PC-3 (cell line): ENCODE data around the gene ARL2BP. TPM values are rescaled to one million over a fixed set of nuclear protein-coding genes. Genes with fewer than 3 reads are reported as not detected.

Experiments used
- ATAC-seq: fragments of 200-7000 bp; cut with Tn5 transposase; 2 replicates; pipeline ENCODE4 v1.9.1; 2020; ENCODE audit warnings: mild to moderate bottlenecking, moderate library complexity
- BruUV-seq: library from RNA; stranded (reverse); fragments of 400-500 nt; replicated peaks from 2 replicates; lab custom pipeline; 2021; lab: Mats Ljungman, UMichigan
- CTCF ChIA-PET: fragments of 300-600 bp; sonication (Branson Sonifier 250); formaldehyde crosslinking; loops from one replicate; lab custom pipeline; 2022; ENCODE audit warnings: antibody characterized with exemption; lab: Charles Lee
- POLR2A ChIA-PET: fragments of 300-600 bp; sonication (Branson Sonifier 250); formaldehyde crosslinking; loops from one replicate; lab custom pipeline; 2022; ENCODE audit warnings: antibody characterized with exemption; ENCODE audit not compliant: unreplicated experiment; lab: Charles Lee
- DNase-seq: peaks from one replicate; pipeline ENCODE4 v3.0.0-alpha.2; 2015
- H2AFZ ChIP-seq: fragments of 300-600 bp; sonication (generic); 2 replicates; pipeline ENCODE4 v1.6.0; 2016; ENCODE audit warnings: antibody characterized with exemption, low read length
- H3F3A ChIP-seq: fragments of 300-600 bp; sonication (generic); one replicate; pipeline ENCODE4 v1.6.0; 2017; ENCODE audit warnings: antibody characterized with exemption, low read length, control low read depth, mild to moderate bottlenecking; ENCODE audit not compliant: unreplicated experiment
- H3K27ac ChIP-seq: fragments of 300-600 bp; sonication (generic); 2 replicates; pipeline ENCODE4 v1.5.1; 2016; ENCODE audit warnings: mild to moderate bottlenecking, low read length
- H3K27me3 ChIP-seq: fragments of 300-600 bp; sonication (generic); 2 replicates; pipeline ENCODE4 v1.6.1; 2016; ENCODE audit warnings: low read length, mixed read lengths
- H3K36me3 ChIP-seq: fragments of 300-600 bp; sonication (generic); 2 replicates; pipeline ENCODE4 v1.6.1; 2016; ENCODE audit warnings: low read depth, mixed run types, low read length, mixed read lengths
- H3K4me1 ChIP-seq: fragments of 300-600 bp; sonication (generic); 2 replicates; pipeline ENCODE4 v1.5.1; 2016; ENCODE audit warnings: low read length; ENCODE audit not compliant: insufficient read depth
- H3K4me2 ChIP-seq: fragments of 300-600 bp; sonication (generic); 2 replicates; pipeline ENCODE4 v1.6.0; 2016; ENCODE audit warnings: low read length
- H3K4me3 ChIP-seq: fragments of 300-600 bp; sonication (generic); 2 replicates; pipeline ENCODE4 v1.5.1; 2016; ENCODE audit warnings: mild to moderate bottlenecking, low read length, mixed read lengths
- H3K79me2 ChIP-seq: fragments of 300-600 bp; sonication (generic); 2 replicates; pipeline ENCODE4 v1.6.1; 2017; ENCODE audit warnings: low read length, mixed read lengths
- H3K9ac ChIP-seq: fragments of 300-600 bp; sonication (generic); 2 replicates; pipeline ENCODE4 v1.6.0; 2016; ENCODE audit warnings: mild to moderate bottlenecking, low read length
- H3K9me2 ChIP-seq: fragments of 300-600 bp; sonication (generic); replicated peaks from 2 replicates; pipeline ENCODE4 v1.6.1; 2016; ENCODE audit warnings: mixed run types, low read length, mixed read lengths
- H3K9me3 ChIP-seq: fragments of 300-600 bp; sonication (generic); 2 replicates; pipeline ENCODE4 v1.6.1; 2016; ENCODE audit warnings: low read length, mixed read lengths
- H4K20me1 ChIP-seq: fragments of 300-600 bp; sonication (generic); 2 replicates; pipeline ENCODE4 v1.6.1; 2016; ENCODE audit warnings: low read length, mixed read lengths
- EZH2 ChIP-seq: fragments of 300-600 bp; sonication (generic); IDR thresholded peaks from one replicate; pipeline ENCODE4 v1.6.1; 2017; ENCODE audit warnings: antibody characterized with exemption, mild to moderate bottlenecking, low read length; ENCODE audit not compliant: unreplicated experiment
- EZH2phosphoT487 ChIP-seq: fragments of 300-600 bp; sonication (generic); IDR thresholded peaks from 2 replicates; pipeline ENCODE4 v1.6.1; 2018; ENCODE audit warnings: mild to moderate bottlenecking, antibody characterized with exemption, low read length, borderline replicate concordance
- intact Hi-C: fragments of 100-400 bp; cut with micrococcal nuclease; formaldehyde crosslinking; loops from 2 replicates; pipeline ENCODE4 v1.9.0; 2023
- total RNA-seq: library from RNA; depleted of rRNA; stranded (reverse); fragments of >200 nt; gene quantifications from 2 replicates; pipeline ENCODE4 v1.2.3, GENCODE V29; 2014
- TF ChIP-seq, protein P1 (sequence below): fragments of 300-600 bp; sonication (generic); conservative IDR thresholded peaks from 2 replicates; pipeline ENCODE4 v1.5.1; 2017; ENCODE audit warnings: antibody characterized with exemption, low read depth, mild to moderate bottlenecking, low read length

The ARL2BP gene
- total RNA-seq, 1 experiment from 2014 or later = 38.4 TPM

DNA sequence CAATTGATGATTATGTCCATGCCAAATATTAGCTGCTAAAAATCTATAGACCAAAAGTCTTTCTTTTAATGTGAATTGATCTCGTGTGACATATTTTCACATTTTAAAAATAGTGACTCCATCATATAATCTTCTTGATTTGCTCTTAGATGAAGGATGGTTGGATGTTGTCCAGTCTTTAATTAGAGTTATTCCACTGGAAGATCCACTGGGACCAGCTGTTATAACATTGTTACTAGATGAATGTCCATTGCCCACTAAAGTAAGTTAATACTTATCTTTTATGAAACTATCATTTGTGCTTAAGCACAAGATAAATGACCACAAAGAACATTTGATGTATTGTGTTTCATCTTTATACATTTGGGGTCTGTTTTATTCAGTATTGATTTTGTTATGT lies 36.1 kb upstream of the ARL2BP start:
- Histone ChIP-seq H3K9ac (no peak overlapping the region), H3K4me3 (no peak overlapping the region), H4K20me1 (no peaks in the 10 kb centered on the region), H3K36me3 (peaks cover 32% of the 10 kb centered on the region), H3K4me1 (no peaks in the 10 kb centered on the region), H3K79me2 (no peaks in the 10 kb centered on the region), H2AFZ (no peak overlapping the region), H3K4me2 (no peak overlapping the region), H3K9me3 (no peaks in the 10 kb centered on the region), H3F3A (no peaks in the 10 kb centered on the region), H3K27me3 (no peaks in the 10 kb centered on the region), H3K27ac (no peak overlapping the region), H3K9me2 (no peaks in the 10 kb centered on the region)
- no TSS peak for BruUV-seq
- ChIA-PET POLR2A (no interaction called here), CTCF (no interaction called here)
- no peak for ATAC-seq
- intact Hi-C loops = no loop called here
- no peak for DNase-seq
- TF ChIP-seq EZH2 (no peak), EZH2phosphoT487 (no peak)
- TF ChIP-seq, protein P1, sequence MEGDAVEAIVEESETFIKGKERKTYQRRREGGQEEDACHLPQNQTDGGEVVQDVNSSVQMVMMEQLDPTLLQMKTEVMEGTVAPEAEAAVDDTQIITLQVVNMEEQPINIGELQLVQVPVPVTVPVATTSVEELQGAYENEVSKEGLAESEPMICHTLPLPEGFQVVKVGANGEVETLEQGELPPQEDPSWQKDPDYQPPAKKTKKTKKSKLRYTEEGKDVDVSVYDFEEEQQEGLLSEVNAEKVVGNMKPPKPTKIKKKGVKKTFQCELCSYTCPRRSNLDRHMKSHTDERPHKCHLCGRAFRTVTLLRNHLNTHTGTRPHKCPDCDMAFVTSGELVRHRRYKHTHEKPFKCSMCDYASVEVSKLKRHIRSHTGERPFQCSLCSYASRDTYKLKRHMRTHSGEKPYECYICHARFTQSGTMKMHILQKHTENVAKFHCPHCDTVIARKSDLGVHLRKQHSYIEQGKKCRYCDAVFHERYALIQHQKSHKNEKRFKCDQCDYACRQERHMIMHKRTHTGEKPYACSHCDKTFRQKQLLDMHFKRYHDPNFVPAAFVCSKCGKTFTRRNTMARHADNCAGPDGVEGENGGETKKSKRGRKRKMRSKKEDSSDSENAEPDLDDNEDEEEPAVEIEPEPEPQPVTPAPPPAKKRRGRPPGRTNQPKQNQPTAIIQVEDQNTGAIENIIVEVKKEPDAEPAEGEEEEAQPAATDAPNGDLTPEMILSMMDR = no peak

DNA sequence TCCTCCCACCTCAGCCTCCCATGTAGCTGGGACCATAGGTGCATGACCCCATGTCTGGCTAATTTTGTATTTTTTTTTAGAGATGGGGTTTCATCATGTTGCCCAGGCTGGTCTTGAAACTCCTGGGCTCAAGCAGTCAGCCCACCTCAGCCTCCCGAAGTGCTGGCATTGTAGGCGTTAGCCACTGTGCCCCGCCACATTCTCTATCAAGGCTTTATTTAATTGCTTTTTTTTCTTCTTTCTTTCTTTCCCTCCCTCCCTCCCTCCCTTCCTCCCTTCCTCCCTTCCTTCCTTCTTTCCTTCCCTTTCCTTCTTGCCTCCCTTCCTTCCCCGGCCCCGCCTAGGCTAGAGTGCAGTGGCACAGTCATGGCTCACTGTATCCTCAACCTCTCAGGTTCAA lies 35.3 kb upstream of the ARL2BP start:
- no peaks in the 10 kb centered on the region for H3F3A ChIP-seq
- H3K27me3 ChIP-seq = no peaks in the 10 kb centered on the region
- intact Hi-C loops = no loop called here
- H3K4me3 ChIP-seq = no peak overlapping the region
- no peaks in the 10 kb centered on the region for H3K4me1 ChIP-seq
- H3K9ac ChIP-seq = no peak overlapping the region
- H3K4me2 ChIP-seq = no peak overlapping the region
- DNase-seq (no peak), ATAC-seq (no peak)
- H3K79me2 ChIP-seq = no peaks in the 10 kb centered on the region
- no TSS peak for BruUV-seq
- no peaks in the 10 kb centered on the region for H3K9me3 ChIP-seq
- no peak for TF ChIP-seq EZH2
- TF ChIP-seq EZH2phosphoT487 = no peak
- TF ChIP-seq, protein P1 = no peak
- CTCF ChIA-PET = no interaction called here
- H2AFZ ChIP-seq = no peak overlapping the region
- no peaks in the 10 kb centered on the region for H3K9me2 ChIP-seq
- H4K20me1 ChIP-seq = no peaks in the 10 kb centered on the region
- POLR2A ChIA-PET = no interaction called here
- no peak overlapping the region for H3K27ac ChIP-seq
- H3K36me3 ChIP-seq = peaks cover 38% of the 10 kb centered on the region

DNA sequence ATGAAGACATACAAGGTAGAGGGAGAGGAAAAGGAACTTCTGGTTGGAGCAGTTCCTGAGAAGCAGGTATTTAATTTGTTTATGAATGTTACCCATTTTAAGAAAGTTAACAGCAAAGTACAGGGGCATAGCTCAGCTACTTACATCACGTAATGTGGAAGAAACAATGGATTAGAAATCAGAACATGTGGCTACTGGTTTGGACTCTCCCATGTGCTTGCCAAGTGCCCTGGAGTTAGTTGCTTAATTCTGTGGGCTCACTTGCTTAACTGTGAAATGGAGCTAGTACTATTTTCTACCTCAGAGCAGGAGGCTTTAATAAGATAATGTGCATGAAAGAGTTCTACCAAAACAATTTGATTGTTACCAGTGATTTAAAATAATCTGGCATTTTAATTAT lies 31.6 kb upstream of the ARL2BP start:
- intact Hi-C loops = no loop called here
- CTCF ChIA-PET = no interaction called here
- Histone ChIP-seq H3K79me2 (no peaks in the 10 kb centered on the region), H3K4me2 (no peak overlapping the region), H3K9ac (no peak overlapping the region), H4K20me1 (no peaks in the 10 kb centered on the region), H3K27ac (no peak overlapping the region), H3K4me3 (no peak overlapping the region), H3K36me3 (peaks cover 52% of the 10 kb centered on the region), H2AFZ (no peak overlapping the region), H3K27me3 (no peaks in the 10 kb centered on the region), H3K9me3 (no peaks in the 10 kb centered on the region), H3K4me1 (no peaks in the 10 kb centered on the region), H3F3A (no peaks in the 10 kb centered on the region), H3K9me2 (no peaks in the 10 kb centered on the region)
- POLR2A ChIA-PET = no interaction called here
- DNase-seq (no peak), ATAC-seq (no peak)
- TF ChIP-seq EZH2 = no peak
- TF ChIP-seq, protein P1 = no peak
- no peak for TF ChIP-seq EZH2phosphoT487
- no TSS peak for BruUV-seq
